Measurements from ENCODE around the gene IGSF5.

GRCh38 chr21:39715804-39716397 lies 29.1 kb upstream of the IGSF5 start:
- TF ChIP-seq CTCF (IDR thresholded peaks at IDR 0.05) (peak; percentile 70 to 77 (median 72)), POLR2AphosphoS5 (IDR thresholded peaks at IDR 0.05) (no peak), POLR2A (IDR thresholded peaks at IDR 0.05) (no peak)

All from transverse colon (tissue), 4 donors.